NCI-H446 (cell line): ENCODE measurements around the gene ABCC5.
A peak's percentile ranks its signal among the peaks of the same experiment; 100 is the strongest.
"Not testable (repeated sequence)": the region's sequence is repeated elsewhere in the genome, so short reads cannot be mapped to it uniquely, and the experiment has no call there.

Source experiments
- DNase-seq, 2 experiments: peaks; one replicate each; lab custom pipeline; 2025; lab: John Stamatoyannopoulos, UW

ABCC5 gene

GRCh38 chr3:184017672-184018423 is at the start of gene ABCC5:
Gene ABCC5 (minus strand): TSS chr3:184017884. CDS start chr3:184014392, 3,492 bp downstream.
- DNase-seq, result peak; percentile 84 to 97

DNA sequence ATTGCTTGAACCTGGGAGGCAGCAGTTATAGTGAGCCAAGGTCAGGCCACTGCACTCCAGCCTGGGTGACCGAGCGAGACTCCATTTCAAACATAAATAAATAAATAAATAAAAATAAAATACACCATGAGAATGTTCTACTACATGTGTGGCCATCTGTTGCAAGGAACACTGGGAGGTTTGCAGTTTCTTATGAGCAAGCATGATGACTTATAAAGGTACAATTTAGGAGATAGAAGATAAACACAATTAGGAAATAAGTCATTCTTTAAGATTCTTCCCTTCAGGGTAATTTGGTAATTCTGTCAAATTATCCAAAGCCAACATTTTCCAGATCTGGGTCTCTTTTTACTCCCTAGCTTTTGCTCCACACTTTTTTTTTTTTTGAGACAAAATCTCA is 48.5 kb upstream of the ABCC5 start:
- no peak for DNase-seq

- DNase-seq, result no peak
These were observed 45.0 kb upstream of the ABCC5 start for GRCh38 chr3:184062637-184063036.

GRCh38 chr3:184059424-184059823 is 41.7 kb upstream of the ABCC5 start:
- DNase-seq, result no peak

- DNase-seq, result no peak
These were observed 40.3 kb upstream of the ABCC5 start for GRCh38 chr3:184058029-184058428.

GRCh38 chr3:184052767-184053166 is 35.1 kb upstream of the ABCC5 start, which contains the start of gene HTR3C:
Gene HTR3C (plus strand): TSS chr3:184053047. CDS start chr3:184053081, 34 bp downstream.
- DNase-seq, result no peak

- no peak for DNase-seq
These were observed 32.6 kb upstream of the ABCC5 start for GRCh38 chr3:184050217-184050847.

DNA sequence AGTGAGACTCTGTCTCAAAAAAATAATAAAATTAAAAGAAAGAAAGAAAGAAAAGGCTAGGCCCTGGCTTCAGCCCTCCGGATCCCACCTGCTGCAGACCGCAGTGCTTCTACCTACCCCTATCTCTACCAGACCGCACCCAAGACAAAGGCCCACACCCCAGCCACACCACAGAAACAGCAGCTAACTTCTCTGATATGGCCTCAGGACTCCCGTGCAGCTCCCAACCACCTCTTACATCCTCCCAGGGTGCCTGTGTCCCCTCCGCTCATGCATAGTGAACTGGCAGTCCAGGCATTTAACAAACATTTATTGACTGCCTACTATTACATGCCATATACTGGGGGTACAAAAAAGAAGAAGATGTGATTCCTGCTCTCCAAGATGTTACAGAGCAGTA is 28.3 kb upstream of the ABCC5 start:
- DNase-seq, result no peak

DNA sequence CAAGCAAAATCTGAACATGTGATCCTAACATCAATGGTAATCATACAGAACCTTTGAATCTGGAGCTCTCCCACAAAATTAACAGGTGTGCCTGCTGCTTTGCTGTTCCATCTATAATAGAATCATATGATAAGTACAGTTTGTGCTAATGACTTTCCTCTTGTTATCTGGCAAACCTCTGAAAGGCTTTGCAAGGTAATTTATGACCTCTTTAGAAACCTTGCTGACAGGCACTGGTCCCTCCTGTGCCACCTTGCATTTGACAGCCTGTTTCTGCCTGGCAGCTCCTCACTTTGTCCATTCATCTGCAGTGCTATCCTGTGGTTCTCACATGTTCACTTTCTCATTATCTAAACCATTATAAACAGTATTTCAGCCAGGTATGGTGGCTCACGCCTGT is 24.9 kb upstream of the ABCC5 start:
- no peak for DNase-seq

DNA sequence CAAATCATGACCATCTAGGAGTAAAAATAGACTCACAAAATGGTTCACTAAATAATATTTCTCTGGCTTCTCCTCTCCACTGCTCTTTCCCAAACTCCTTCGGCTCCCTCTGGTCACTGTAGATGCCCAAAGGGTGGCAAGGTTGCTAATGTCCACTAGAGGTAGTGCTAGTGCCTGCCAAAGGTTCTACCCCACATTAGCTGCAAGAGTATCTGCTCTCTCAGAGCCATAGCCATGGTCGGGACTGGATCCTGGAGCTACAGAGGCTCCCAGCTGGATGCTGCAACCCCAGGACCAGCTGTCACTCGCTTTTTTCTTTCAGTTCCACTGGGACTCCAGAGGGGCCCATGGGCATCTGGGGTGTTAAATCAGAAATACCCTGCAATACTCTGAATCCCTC is 22.3 kb upstream of the ABCC5 start:
- DNase-seq, result no peak

- DNase-seq, result no peak
These were observed 21.7 kb upstream of the ABCC5 start for GRCh38 chr3:184039414-184039813.

GRCh38 chr3:184038307-184038706 is 20.6 kb upstream of the ABCC5 start:
- not testable (repeated sequence) for DNase-seq

GRCh38 chr3:184037816-184038215 is 20.1 kb upstream of the ABCC5 start:
- DNase-seq, result no peak

- DNase-seq, result no peak
These were observed 13.6 kb upstream of the ABCC5 start, which contains the start of gene HTR3D for GRCh38 chr3:184031187-184031792. Gene HTR3D (plus strand): TSS chr3:184031742. CDS start chr3:184031742, 0 bp downstream.

- no peak for DNase-seq
These were observed 12.9 kb upstream of the ABCC5 start for GRCh38 chr3:184030536-184030935.

GRCh38 chr3:184029443-184029842 is 11.8 kb upstream of the ABCC5 start:
- DNase-seq, result no peak

DNA sequence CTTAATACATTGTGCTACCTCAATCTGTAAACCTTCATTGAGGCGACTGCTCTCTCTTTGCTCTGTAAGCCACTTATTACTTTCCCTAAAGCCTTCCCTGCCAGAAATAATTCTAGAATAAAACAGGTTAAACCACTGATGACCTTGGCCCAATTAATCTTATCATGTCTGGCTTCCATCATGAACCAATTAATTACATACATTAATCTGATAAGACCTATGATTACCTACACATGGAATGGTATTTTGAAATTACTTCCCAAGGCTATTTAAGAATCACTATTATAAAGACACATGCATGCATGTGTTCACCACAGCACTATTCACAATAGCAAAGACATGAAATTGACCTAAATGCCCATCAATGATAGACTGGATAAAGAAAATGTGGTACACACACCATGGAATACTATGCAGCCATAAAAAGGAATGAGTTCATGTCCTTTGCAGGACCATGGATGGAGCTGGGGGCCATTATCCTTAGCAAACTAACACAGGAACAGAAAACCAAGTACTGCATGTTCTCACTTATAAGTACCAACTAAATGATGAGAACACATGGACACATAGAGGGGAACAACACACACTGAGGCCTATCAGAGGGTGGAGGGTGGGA is 10.7 kb upstream of the ABCC5 start:
- DNase-seq, result not testable (repeated sequence)

DNA sequence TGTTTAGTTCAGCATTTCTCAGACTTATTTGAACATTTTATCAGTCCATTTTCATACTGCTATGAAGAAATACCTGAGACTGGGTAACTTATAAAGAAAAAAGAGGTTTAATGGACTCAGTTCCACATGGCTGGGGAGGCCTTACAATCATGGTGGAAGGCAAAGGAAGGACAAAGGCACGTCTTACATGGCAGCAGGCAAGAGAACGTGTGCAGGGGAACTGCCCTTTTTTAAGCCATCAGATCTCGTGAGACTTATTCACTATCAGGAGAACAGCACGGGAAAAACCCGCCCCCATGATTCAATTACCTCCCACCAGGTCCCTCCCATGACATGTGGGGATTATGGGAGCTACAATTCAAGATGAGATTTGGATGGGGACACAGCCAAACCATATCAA is 7.6 kb upstream of the ABCC5 start:
- DNase-seq, result not testable (repeated sequence)

GRCh38 chr3:184022323-184022722 is 4.6 kb upstream of the ABCC5 start:
- no peak for DNase-seq

GRCh38 chr3:184018424-184018973 is 815 bp upstream of the ABCC5 start:
- DNase-seq, result no peak

DNA sequence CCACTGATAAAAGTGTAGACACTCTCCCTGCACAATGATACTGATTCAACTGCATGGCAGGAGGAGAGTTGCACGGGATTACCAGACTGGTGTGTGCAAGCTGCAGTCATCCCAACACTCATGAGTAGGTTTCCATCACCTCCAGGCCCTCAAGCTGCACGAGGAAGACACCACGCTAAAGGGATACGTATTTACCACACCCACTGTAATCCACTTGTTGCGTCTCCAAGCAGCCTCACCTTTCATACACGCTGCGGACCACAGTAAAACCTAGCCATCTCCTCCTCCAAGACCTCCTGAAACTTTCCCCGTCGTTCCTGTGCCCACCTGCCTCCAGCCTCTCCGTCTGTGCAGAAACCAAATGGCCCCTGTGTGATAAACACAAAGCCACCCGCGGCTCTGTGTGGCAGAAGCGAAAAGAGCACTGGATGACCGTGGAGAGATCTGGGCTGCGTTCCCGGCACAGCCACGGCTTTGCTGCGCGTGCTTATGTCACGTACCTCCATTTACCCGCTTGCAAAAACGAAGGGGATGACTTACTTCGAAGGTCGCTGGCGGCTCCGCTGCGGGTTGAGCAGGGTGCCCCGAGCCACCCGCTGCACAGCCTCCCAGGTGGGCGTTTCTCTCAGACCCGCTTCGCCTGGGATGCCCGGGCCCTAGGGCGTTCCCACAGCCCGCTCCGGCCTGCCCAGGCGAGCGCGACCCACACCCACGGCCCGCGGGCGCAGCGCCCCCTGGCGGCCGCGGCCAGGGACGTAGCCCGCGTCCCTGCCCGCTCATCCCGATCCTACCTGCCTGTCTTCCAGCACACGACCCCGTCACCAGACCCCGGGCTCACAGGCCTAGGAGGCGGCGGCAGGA is 643 bp downstream of the ABCC5 start:
- DNase-seq, result peak; percentile 16 to 73
